GM23338 (cell line): Measurements from ENCODE around the gene CRACR2A. TPM values are rescaled to one million over a fixed set of nuclear protein-coding genes. Genes with fewer than 3 reads are reported as not detected.

Experiments used
- ATAC-seq: fragments of 200-7000 bp; cut with Tn5 transposase; 3 replicates; pipeline ENCODE4 v1.9.1; 2020
- DNase-seq: peaks from one replicate; pipeline ENCODE4 v3.0.0-alpha.2; 2015; ENCODE audit warnings: low spot score
- H2AFZ ChIP-seq: fragments of 200-600 bp; sonication (generic); 2 replicates; pipeline ENCODE4 v1.8.0; 2016; ENCODE audit warnings: antibody characterized with exemption, mild to moderate bottlenecking, moderate library complexity
- H3F3A ChIP-seq: fragments of 200-600 bp; sonication (generic); replicated peaks from 2 replicates; pipeline ENCODE4 v1.8.0; 2017; ENCODE audit warnings: antibody characterized with exemption, mixed run types, low read depth
- H3K27ac ChIP-seq: fragments of 200-600 bp; sonication (generic); 2 replicates; pipeline ENCODE4 v1.6.1; 2016; ENCODE audit warnings: low read depth
- H3K27me3 ChIP-seq: fragments of 200-600 bp; sonication (generic); 2 replicates; pipeline ENCODE4 v1.8.0; 2016; ENCODE audit warnings: mild to moderate bottlenecking, mixed run types, moderate library complexity; ENCODE audit not compliant: insufficient read depth
- H3K36me3 ChIP-seq: fragments of 200-600 bp; sonication (generic); 2 replicates; pipeline ENCODE4 v1.8.0; 2016; ENCODE audit warnings: mild to moderate bottlenecking; ENCODE audit not compliant: insufficient read depth
- H3K4me1 ChIP-seq: fragments of 200-600 bp; sonication (generic); 2 replicates; pipeline ENCODE4 v1.8.0; 2016; ENCODE audit warnings: mild to moderate bottlenecking, moderate library complexity; ENCODE audit not compliant: insufficient read depth
- H3K4me2 ChIP-seq: fragments of 200-600 bp; sonication (generic); 2 replicates; pipeline ENCODE4 v1.7.1; 2017; ENCODE audit warnings: mixed run types
- H3K4me3 ChIP-seq: fragments of 200-600 bp; sonication (generic); 2 replicates; pipeline ENCODE4 v1.6.1; 2016; ENCODE audit warnings: mixed run types
- H3K79me2 ChIP-seq: fragments of 200-600 bp; sonication (generic); replicated peaks from 2 replicates; pipeline ENCODE4 v1.8.0; 2017; ENCODE audit warnings: mild to moderate bottlenecking; ENCODE audit not compliant: insufficient read depth
- H3K9me2 ChIP-seq: fragments of 200-600 bp; sonication (generic); 2 replicates; pipeline ENCODE4 v1.8.0; 2017; ENCODE audit not compliant: insufficient read depth
- H4K20me1 ChIP-seq: fragments of 200-600 bp; sonication (generic); replicated peaks from 2 replicates; pipeline ENCODE4 v1.8.0; 2017; ENCODE audit warnings: mild to moderate bottlenecking; ENCODE audit not compliant: insufficient read depth
- H3K27ac Mint-ChIP-seq: 2 replicates; pipeline ENCODE4 v1.8.0; 2020; ENCODE audit warnings: inconsistent platforms, mild to moderate bottlenecking, moderate library complexity, mixed read lengths
- H3K27me3 Mint-ChIP-seq: 3 replicates; pipeline ENCODE4 v1.8.0; 2022; ENCODE audit warnings: low read depth, mild to moderate bottlenecking, moderate library complexity, mixed read lengths, inconsistent platforms; ENCODE audit not compliant: insufficient read depth, poor library complexity
- H3K36me3 Mint-ChIP-seq: 3 replicates; pipeline ENCODE4 v1.8.0; 2021; ENCODE audit warnings: low read depth, mild to moderate bottlenecking, inconsistent platforms, moderate library complexity, mixed read lengths
- H3K4me1 Mint-ChIP-seq: 3 replicates; pipeline ENCODE4 v1.8.0; 2020; ENCODE audit warnings: mild to moderate bottlenecking, inconsistent platforms, mixed read lengths
- H3K4me3 Mint-ChIP-seq: 3 replicates; pipeline ENCODE4 v1.8.0; 2021; ENCODE audit warnings: moderate library complexity, mild to moderate bottlenecking, inconsistent platforms, mixed read lengths
- H3K9me3 Mint-ChIP-seq: 3 replicates; pipeline ENCODE4 v1.8.0; 2020; ENCODE audit warnings: moderate library complexity, mild to moderate bottlenecking, inconsistent platforms, mixed read lengths
- CREB1 ChIP-seq: fragments of 250-450 bp; sonication (Bioruptor Pico); IDR thresholded peaks from 2 replicates; pipeline ENCODE4 v1.5.0; 2020; ENCODE audit warnings: low read depth, mild to moderate bottlenecking, moderate library complexity
- EZH2 ChIP-seq: fragments of 200-600 bp; sonication (generic); IDR thresholded peaks from one replicate; pipeline ENCODE4 v1.8.0; 2017; ENCODE audit warnings: antibody characterized with exemption, mild to moderate bottlenecking, low read depth; ENCODE audit not compliant: unreplicated experiment
- EZH2phosphoT487 ChIP-seq: fragments of 200-600 bp; sonication (generic); IDR thresholded peaks from one replicate; pipeline ENCODE4 v1.8.1; 2018; ENCODE audit warnings: antibody characterized with exemption; ENCODE audit not compliant: unreplicated experiment
- NANOG ChIP-seq: IDR thresholded peaks from 2 replicates; pipeline ENCODE4 v1.6.1; 2016; ENCODE audit warnings: antibody characterized with exemption, borderline replicate concordance
- POLR2AphosphoS5 ChIP-seq: IDR thresholded peaks from 2 replicates; pipeline ENCODE4 v1.6.1; 2016; ENCODE audit warnings: antibody characterized with exemption, low read depth
- STAT1 ChIP-seq: IDR thresholded peaks from one replicate; pipeline ENCODE4 v1.6.1; 2016; ENCODE audit warnings: antibody characterized with exemption; ENCODE audit not compliant: unreplicated experiment
- ZNF331 ChIP-seq: fragments of 250-450 bp; sonication (Bioruptor Pico); IDR thresholded peaks from 2 replicates; pipeline ENCODE4 v1.5.0; 2020; ENCODE audit warnings: low read depth, mild to moderate bottlenecking, moderate library complexity
- polyA plus RNA-seq: library from polyadenylated mRNA; unstranded; fragments of >200 nt; fragmentation: Nextera tagmentation; extraction: Ambion mirVana; gene quantifications from 2 replicates; pipeline ENCODE4 v1.2.1, GENCODE V29; 2016
- total RNA-seq: library from RNA; depleted of rRNA; stranded (reverse); fragments of >200 nt; shearing (Covaris generic); gene quantifications from 2 replicates; pipeline ENCODE4 v1.2.3, GENCODE V29; 2014
- TF ChIP-seq, protein P1 (sequence below): IDR thresholded peaks from one replicate; pipeline ENCODE4 v1.6.1; 2018; ENCODE audit warnings: antibody characterized with exemption; ENCODE audit not compliant: unreplicated experiment
- TF ChIP-seq, protein P2 (sequence below), 2 experiments: fragments of 200-600 bp in 1 of 2; sonication (generic) in 1 of 2; conservative IDR thresholded peaks; 2 replicates each; pipeline versions ENCODE4 v1.5.1 to v1.6.1; 2016 to 2017; ENCODE audit warnings: antibody characterized with exemption in 2 of 2, low read depth in 2 of 2, mild to moderate bottlenecking in 2 of 2, moderate library complexity in 1 of 2
- TF ChIP-seq, protein P3 (sequence below): IDR thresholded peaks from 2 replicates; pipeline ENCODE4 v1.6.1; 2016; ENCODE audit warnings: antibody characterized with exemption

Gene CRACR2A
- total and polyA plus RNA-seq, 2 experiments from 2014 or later: 1.5 to 3.0 TPM

DNA sequence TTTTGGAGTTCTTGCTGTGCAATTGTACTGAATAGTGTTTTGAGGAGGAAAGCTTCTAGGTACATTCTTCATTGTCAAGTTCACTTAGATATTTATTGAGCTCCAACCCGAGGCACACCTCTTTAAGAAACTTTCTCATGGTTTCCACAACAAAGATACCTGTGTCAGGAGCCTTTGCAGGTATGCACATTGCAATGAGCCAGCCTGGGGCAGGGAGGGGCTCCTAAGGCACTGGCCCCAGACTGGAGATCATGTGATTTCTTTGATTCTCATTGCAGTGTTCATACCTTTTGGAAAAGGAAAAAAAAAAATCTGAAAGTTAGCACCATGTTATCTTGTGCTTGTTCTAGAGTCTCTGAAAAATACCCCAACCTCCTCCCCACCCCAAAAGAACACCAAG lies 181.6 kb downstream of the CRACR2A start:
- Histone ChIP-seq H3K27me3 (no peaks in the 10 kb centered on the region), H3F3A (no peaks in the 10 kb centered on the region), H3K79me2 (no peaks in the 10 kb centered on the region), H4K20me1 (no peaks in the 10 kb centered on the region), H3K4me3 (no peak overlapping the region), H3K4me1 (no peaks in the 10 kb centered on the region), H2AFZ (no peak overlapping the region), H3K4me2 (no peak overlapping the region), H3K36me3 (no peaks in the 10 kb centered on the region), H3K27ac (no peak overlapping the region), H3K9me2 (0 out of 2 replicates have a peak, but pooled peaks cover 4% of the 10 kb centered on the region)
- TF ChIP-seq, protein P1, sequence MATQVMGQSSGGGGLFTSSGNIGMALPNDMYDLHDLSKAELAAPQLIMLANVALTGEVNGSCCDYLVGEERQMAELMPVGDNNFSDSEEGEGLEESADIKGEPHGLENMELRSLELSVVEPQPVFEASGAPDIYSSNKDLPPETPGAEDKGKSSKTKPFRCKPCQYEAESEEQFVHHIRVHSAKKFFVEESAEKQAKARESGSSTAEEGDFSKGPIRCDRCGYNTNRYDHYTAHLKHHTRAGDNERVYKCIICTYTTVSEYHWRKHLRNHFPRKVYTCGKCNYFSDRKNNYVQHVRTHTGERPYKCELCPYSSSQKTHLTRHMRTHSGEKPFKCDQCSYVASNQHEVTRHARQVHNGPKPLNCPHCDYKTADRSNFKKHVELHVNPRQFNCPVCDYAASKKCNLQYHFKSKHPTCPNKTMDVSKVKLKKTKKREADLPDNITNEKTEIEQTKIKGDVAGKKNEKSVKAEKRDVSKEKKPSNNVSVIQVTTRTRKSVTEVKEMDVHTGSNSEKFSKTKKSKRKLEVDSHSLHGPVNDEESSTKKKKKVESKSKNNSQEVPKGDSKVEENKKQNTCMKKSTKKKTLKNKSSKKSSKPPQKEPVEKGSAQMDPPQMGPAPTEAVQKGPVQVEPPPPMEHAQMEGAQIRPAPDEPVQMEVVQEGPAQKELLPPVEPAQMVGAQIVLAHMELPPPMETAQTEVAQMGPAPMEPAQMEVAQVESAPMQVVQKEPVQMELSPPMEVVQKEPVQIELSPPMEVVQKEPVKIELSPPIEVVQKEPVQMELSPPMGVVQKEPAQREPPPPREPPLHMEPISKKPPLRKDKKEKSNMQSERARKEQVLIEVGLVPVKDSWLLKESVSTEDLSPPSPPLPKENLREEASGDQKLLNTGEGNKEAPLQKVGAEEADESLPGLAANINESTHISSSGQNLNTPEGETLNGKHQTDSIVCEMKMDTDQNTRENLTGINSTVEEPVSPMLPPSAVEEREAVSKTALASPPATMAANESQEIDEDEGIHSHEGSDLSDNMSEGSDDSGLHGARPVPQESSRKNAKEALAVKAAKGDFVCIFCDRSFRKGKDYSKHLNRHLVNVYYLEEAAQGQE: no peak
- TF ChIP-seq STAT1 (no peak), ZNF331 (CRISPR knock-in tag) (no peak), EZH2phosphoT487 (no peak), POLR2AphosphoS5 (no peak), EZH2 (no peak), CREB1 (CRISPR knock-in tag) (no peak), NANOG (no peak)
- TF ChIP-seq, protein P2, sequence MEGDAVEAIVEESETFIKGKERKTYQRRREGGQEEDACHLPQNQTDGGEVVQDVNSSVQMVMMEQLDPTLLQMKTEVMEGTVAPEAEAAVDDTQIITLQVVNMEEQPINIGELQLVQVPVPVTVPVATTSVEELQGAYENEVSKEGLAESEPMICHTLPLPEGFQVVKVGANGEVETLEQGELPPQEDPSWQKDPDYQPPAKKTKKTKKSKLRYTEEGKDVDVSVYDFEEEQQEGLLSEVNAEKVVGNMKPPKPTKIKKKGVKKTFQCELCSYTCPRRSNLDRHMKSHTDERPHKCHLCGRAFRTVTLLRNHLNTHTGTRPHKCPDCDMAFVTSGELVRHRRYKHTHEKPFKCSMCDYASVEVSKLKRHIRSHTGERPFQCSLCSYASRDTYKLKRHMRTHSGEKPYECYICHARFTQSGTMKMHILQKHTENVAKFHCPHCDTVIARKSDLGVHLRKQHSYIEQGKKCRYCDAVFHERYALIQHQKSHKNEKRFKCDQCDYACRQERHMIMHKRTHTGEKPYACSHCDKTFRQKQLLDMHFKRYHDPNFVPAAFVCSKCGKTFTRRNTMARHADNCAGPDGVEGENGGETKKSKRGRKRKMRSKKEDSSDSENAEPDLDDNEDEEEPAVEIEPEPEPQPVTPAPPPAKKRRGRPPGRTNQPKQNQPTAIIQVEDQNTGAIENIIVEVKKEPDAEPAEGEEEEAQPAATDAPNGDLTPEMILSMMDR (conservative IDR thresholded peaks at IDR 0.05; ENCODE audit: low read depth in 2 of 2): no peak
- TF ChIP-seq, protein P3, sequence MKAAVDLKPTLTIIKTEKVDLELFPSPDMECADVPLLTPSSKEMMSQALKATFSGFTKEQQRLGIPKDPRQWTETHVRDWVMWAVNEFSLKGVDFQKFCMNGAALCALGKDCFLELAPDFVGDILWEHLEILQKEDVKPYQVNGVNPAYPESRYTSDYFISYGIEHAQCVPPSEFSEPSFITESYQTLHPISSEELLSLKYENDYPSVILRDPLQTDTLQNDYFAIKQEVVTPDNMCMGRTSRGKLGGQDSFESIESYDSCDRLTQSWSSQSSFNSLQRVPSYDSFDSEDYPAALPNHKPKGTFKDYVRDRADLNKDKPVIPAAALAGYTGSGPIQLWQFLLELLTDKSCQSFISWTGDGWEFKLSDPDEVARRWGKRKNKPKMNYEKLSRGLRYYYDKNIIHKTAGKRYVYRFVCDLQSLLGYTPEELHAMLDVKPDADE: no peak
- DNase-seq (no peak), ATAC-seq (peak; percentile 56)
- H3K36me3 Mint-ChIP-seq: no peaks in the 10 kb centered on the region
- H3K4me3 Mint-ChIP-seq: no peak overlapping the region
- H3K4me1 Mint-ChIP-seq: peaks cover 14% of the 10 kb centered on the region
- H3K27ac Mint-ChIP-seq: no peak overlapping the region
- H3K27me3 Mint-ChIP-seq: peaks cover 4% of the 10 kb centered on the region
- no peaks in the 10 kb centered on the region for H3K9me3 Mint-ChIP-seq

DNA sequence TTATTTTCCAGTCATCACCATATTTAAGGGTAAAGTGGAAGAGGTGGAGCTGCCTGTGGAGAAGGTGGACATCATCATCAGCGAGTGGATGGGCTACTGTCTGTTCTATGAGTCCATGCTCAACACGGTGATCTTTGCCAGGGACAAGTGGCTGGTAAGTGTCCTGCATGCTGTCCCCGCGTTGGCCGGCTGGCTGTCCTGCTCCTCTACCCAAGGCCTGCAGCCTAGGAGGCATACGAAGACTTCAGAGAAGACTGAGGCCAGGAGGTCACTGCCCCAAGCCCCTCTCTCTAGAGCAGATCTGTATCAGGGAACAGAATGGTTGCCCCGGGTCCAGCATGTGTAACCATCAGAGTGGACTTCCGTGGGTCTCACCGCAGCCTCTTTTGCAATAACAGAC lies 184.2 kb downstream of the CRACR2A start:
- Histone ChIP-seq H3K79me2 (no peaks in the 10 kb centered on the region), H3K4me1 (peaks cover 14% of the 10 kb centered on the region), H3K27me3 (no peaks in the 10 kb centered on the region), H2AFZ (no peak overlapping the region), H4K20me1 (no peaks in the 10 kb centered on the region), H3K4me3 (no peak overlapping the region), H3K36me3 (no peaks in the 10 kb centered on the region), H3F3A (no peaks in the 10 kb centered on the region), H3K4me2 (no peak overlapping the region), H3K9me2 (peaks cover 8% of the 10 kb centered on the region; the same call in 1 of the 2 replicates), H3K27ac (no peak overlapping the region)
- Mint-ChIP-seq H3K27me3 (peaks cover 3% of the 10 kb centered on the region), H3K9me3 (no peaks in the 10 kb centered on the region), H3K27ac (no peak overlapping the region), H3K4me3 (no peak overlapping the region), H3K36me3 (no peaks in the 10 kb centered on the region), H3K4me1 (peaks cover 30% of the 10 kb centered on the region)
- DNase-seq (no peak), ATAC-seq (no peak)
- no peak for TF ChIP-seq STAT1
- TF ChIP-seq, protein P3: no peak
- no peak for TF ChIP-seq EZH2
- TF ChIP-seq, protein P1: no peak
